Activated CD8-positive, alpha-beta memory T cell treated with anti-CD3 and anti-CD28 coated beads for 48 hours (primary cell): ENCODE measurements around the gene DCC.

Experiments used
- DNase-seq, 3 experiments: peaks; one replicate each; pipeline ENCODE4 v3.0.0-alpha.2; 2020; ENCODE audit warnings: low read depth in 2 of 3, low spot score in 2 of 3

DCC gene

DNA sequence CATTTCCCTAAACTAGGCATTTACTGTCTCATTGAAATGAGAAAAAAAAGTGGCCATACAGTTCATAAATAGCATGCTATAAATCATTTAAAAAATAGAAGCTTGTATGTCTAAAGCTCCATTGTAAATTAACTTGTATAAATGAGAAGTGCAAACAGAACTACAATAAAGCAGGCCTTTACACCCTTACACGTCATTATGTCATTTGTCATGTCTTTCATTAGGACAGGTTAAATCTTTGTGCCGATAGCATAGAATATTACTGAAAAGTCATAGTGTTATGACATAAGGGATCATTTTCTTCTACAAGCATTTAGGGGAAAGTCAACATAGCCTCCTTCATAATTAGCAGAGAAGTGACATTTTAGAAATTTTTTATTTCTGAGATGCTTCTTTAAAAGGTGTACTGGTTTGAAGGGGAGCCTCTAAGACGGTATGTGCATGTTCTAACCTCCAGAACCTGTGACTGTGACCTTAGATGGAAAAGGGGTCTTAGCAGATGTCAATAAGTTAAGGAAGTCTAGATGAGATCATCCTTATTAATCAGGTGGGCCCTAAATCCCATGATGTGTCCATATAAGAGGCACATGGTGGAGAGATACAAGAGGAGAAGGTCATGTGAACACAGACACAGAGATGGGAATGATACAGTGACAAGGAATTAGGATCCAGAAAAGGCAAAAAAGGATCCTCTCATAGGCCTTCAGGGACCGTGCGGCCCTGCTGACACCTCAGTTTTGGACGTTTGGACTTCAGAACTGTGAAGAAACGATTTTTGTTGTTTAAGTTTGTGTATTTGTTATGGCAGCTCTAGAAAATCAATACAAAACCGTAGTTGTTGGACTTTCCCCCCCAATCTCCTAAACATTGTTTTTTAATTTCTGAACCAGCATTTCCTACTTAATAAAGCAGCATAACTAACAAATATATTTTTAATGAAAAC, 1020.8 kb downstream of the DCC start:
- no peak for DNase-seq

DNA sequence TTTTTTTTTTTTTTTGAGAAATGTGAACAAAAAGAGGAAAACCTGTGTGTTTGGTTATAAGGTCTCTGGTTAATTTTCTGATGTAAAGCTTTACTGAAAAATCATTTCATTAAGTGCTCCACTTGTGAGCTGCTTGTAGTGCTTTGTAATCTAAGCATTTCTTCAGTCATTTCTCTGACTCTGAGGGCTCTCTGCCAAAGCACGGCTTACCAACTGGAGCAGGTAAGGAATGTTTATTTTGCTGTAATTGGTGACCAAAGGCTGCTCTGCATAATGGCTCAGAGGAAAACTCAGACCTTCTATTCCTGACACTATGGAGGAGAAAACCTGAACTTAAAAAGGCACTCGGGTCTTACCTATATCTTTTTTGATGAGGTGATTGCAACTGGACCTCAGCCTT, 1035.6 kb downstream of the DCC start:
- DNase-seq: no peak

DNA sequence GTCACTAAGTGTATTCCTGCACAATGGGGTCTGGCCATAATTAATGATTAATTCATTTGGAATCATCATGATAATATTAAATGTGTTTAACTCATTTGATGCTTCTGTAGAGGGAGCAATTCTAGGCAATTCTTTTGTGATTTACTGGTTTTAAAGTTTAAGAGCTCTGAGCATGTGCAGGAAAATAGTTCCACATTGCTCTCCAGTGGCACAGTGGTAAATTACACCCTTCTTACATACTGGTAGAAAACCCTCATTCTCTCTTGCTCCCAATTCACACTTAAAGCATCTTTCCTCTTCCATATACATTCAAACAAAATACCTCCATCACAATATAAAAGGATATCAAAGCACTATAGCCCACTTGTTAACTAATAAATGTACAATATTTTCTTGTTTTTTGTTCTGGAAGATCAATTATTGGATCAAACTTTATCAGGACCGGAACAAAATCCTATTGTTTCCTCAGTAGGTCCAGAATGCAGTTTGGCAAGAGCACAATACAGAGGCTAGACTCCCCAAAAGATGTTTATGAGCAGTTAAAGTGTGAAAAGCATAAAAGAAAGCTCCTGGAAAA, 1040.2 kb downstream of the DCC start:
- no peak for DNase-seq

DNA sequence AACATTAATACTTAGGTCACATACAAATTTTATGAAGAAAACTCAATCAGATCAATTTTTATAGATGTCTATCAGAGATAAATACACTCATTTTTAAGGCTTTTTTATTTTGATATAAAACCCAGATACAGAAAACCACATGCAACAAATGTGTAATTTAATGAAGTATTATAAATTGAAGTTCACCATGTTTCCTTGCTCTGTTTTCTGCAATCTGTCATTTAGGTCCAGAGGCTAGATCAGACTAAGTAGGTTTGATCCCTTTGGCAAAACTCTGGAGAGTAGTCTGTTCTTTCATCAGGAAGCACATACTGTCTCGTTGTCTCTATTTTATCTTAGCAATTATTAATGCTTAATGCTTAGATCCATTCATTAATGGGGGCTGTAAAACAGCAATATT, 1042.9 kb downstream of the DCC start:
- DNase-seq: no peak

DNA sequence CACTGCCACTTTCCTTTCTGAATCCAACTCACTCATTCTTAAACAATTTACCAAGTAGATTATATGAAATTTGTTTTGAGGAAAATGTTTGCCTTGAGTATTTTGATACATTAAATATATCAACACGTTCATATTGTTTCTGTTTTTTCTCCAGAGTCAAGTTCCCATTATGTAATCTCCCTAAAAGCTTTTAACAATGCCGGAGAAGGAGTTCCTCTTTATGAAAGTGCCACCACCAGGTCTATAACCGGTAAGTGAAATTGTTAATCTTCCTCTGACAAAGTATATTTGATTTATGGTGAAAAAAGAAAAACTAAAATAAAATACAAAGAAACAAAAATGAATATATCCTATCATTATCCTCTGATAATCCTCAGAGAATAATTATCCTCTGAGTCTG, 1045.9 kb downstream of the DCC start:
- DNase-seq: no peak

DNA sequence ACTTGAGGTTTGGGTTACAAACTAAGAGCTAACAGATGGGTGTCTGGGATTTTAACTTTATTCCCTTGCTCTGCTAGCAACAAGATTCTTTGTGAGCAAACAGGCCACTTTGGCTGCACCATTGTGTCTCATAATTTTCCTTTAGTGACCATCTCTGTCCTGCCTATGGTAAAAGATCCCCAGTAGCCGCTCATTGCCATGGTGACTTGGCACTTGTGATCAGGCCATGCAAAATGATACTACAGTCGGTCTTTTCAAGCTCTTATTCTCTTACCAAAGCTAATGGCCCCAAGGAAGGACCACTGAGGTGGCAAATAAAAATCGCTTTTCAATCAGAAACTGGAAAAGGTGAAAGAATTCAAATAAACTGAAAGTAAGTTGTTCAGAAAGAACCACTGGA, 1047.6 kb downstream of the DCC start:
- no peak for DNase-seq

DNA sequence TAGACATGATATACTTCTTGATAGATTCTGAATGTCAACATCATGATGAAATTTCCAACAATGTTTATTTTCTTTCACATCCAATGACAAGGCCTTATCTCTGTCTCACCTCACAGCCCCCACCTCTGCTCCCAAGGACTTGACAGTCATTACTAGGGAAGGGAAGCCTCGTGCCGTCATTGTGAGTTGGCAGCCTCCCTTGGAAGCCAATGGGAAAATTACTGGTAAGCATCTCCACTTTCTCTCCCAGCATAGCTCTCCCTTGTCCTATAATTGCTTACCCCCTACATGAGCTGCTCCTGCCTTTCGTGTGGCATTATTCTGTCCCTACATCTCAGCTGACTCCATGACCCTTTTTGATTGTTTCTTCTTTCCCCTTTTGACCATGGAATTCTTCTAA, 1062.7 kb downstream of the DCC start:
- DNase-seq: no peak

DNA sequence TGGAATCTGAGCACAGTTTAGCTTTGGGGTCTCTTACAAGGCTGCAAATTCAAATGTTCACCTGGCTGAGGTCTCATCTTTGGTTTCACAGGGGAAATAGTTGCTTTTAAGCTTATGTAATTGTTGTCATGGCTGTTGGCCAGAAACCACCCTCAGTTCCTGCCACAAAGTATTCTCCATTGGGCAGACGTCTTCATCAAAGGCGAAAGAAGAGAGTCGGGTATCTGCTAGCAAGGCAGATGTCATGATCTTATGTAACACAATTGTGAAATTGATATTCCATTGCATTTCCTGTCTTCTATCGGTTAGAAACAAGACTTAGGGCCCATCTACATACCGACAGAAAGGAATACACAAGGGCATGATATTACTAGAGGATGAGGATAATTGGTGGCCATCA, 1068.3 kb downstream of the DCC start:
- DNase-seq: no peak

DNA sequence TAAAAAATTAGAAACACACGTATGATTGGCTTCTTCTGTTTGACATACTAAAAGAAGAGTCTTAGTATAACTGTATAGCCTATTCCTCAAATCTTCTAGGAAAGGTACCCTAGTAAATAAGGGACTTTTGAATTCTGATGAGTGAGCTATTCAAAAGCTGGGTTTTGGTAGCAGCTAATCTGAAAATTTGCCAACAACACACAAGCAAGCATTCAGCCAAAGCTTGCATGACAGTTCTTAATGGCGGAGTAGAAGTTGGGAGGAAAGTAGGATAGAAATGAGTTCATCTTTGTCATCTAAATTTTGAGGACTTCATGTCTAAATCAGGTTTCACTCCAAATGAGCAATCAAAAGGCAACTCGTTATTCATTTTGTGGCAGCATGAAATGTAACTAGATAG, 1071.5 kb downstream of the DCC start:
- no peak for DNase-seq

DNA sequence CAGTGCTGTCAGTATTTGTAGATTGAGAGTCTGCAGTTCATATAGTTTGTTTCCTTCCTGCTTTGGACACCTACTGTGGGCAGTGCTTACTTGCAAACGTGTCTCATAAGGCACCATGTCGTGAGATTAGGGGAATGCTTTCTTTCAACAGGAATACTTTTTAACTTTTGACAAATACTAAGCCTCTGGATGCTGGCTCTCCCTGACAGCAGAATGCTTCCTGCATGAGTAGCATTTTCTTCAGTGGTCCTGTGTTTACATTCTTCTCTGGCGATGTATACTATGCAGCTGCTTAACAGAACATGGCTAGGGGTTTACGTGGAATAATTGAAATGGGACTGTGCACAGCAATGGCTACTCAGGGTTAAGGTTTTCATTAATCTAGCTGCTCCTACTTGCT, 1077.0 kb downstream of the DCC start:
- DNase-seq: no peak

DNA sequence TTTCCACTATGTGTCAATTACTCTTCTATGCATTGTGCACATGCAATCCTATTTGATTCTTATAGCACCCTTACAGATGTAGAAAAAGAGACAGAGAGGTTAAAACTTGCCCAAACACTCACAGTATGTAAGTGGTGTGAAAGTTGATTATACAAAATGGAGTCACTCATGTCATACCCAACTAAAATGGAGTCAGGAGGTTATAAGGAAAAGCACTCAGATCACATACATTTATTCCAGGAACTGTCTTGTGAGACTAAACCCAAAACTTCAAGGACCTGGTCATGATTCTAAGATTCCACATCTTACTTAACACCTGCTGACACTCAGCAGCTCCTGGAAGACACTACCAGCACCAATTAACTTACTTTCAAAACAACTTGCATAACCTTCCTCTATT, 1081.9 kb downstream of the DCC start:
- no peak for DNase-seq

DNA sequence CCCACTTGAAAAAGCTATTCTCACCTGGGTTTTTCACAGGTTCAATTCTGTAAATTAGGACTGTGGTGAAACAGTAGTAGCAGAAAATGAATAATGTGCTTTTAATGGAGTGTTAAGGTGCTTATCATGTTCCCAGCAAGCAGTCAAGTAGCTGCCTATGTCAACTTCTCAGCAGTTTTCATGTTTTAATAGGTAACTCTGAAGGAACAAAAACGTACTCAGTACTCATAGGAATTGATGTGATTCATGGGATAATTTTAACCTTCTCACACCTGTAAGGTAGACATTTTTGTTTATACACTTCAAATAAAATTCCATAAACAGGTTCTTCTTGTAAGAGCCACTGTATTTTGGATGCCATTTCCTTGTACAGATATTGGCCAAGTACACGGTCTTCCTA, 1082.9 kb downstream of the DCC start:
- no peak for DNase-seq

DNA sequence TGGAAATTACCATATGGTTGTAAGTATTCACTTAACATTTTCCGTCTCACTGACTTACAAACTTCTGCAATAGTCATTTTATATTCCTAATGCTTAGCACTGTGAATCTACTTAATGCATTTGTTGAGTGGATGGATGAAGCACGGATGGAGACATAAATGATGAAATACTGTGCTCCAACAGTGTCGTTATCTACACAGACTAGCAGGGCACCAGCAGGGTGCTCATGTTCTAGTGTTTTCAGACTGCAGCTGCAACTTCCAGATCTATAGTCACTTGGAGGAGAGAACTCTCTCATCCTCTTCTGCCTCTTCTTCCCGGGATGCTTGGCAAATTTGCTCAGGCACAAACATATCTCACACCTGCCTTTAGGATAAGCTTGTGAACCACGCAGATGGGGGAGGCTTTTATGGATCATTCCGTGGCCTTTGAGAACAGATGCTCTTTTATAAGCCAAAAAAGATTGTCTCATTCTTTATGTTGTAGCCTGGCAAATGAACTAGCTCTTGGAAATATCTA, 1086.7 kb downstream of the DCC start:
- no peak for DNase-seq

DNA sequence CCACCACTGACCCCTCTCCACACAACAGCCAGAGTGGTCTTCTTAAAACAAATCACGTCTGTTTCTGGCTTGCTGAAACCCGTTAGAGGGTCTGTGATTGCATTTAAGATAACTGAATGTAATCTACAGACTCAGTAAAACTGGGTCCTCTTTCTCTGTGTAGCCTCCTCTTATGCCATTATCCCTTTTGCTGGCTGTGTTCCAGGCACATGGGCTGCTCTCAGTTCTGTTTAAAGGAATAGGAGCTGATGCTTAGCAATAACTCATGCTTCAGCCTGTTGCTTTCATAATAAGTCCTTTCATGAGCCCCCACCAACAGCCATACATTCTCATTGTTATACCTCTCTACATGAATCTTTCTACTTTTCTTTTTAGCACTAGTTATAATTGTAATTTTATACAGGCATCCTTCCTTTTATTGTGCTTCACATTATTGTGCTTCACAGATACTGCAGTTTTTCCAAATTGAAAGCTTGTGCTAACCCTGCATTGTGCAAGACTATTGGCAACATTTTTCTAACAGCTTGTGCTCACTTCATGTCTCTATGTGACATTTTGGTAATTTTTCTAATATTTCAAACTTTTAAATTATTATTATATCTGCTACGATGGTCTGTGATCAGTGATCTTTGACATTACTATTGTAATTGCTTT, 1101.9 kb downstream of the DCC start:
- no peak for DNase-seq

DNA sequence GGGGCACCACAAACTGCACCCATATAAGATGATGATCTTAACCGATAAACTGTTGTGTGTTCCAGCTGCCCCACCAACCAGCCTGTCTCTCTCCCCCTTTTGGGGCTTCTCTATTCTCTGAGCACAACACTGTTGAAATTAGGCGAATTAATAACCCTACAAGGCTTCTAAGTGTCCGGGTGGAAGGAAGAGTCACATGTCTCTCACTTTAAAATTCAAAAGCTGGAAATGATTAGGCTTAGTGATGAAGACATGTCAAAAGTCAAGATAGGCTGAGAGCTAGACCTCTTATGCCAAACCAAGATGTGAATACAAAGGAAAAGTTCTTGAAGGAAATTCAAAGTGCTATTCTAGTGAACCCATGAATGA, 1102.4 kb downstream of the DCC start:
- no peak for DNase-seq

DNA sequence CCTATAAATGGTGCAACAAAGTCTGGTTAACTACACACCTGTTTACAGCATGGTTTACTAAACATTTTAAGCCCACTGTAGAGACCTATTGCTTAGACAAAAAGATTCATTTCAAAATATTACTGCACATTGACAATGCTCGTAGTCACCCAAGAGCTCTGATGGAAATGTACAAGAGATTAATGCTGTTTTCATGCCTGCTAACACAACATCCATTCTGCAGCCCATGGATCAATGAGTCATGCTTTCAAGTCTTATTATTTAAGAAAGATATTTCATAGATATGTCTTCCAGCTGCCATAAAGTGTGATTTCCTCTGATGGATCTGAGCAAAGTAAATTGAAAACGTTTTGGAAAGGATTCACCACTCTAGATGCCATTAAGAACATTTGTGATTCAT, 1103.3 kb downstream of the DCC start:
- no peak for DNase-seq

DNA sequence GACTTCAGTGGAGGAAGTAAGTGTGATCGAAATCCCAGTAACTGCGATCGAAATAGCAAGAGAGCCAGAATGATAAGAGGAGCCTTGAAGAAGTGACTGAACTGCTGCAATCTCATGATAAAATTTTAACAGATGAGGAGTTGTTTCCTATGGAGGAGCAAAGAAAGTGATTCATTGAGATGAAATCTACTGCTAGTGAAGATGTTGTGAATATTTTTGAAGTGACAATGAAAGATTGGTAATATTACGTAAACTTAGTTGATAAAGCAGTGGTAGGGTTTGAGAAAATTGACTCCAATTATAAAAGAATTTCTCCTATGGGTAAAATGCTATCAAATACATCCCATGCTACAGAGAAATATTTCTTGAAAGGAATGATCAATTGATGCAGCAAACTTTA, 1103.8 kb downstream of the DCC start:
- no peak for DNase-seq

DNA sequence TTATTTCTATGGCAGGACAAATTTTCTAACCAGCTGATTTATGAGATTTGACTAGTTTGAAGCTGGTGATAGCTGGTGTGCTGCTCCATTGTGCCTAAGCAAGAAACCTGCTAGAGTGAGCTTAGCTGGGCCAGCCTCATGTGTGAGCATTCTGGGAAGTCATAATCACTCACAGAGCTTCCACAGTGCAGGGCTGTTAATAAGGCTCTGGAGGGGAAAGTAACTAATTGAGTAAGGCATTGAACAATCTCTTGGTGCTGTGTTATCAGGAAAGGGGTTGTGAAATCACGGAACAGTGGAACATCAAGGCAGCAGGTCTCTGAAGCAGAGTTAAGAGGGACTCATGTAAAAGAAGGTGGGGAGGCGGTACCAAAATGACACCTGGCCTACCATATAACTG, 1111.9 kb downstream of the DCC start:
- no peak for DNase-seq

DNA sequence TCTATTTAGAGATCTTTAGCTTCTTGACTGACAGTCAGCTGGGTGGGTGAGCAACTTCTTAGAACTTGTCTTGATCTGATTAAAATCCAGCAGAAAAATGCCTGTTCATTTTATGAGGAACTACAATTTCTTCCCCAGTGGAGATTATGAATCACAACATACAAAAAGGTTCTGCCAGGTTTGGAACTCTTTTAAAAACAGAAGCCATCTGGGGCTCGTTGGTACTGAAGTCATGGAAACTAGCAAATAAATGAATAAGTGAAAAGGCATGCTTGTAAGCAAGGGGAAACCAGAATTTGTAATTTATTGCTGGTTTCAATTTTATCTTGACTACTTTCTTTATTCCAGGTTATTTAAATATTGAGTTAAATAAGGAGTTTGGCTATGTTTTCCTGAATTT, 1117.1 kb downstream of the DCC start:
- DNase-seq: no peak

DNA sequence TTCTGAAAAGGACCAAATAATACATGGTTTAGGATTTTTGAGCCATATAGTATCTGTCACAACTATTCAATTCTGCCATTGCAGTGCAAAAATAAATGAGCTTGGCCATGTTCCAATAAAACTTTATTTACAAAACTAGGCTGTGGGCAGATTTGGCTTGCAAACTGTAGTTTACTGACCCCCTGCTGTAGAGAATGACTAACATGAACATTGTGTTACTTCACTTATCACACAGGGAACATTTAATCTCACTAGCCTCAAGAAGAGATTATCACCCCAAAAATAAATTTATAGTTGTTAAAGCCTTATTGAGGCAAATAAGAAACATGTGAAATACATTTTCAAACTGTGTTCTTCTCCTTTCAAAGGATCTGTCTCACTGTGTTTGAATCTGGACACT, 1118.3 kb downstream of the DCC start:
- DNase-seq: no peak

DNA sequence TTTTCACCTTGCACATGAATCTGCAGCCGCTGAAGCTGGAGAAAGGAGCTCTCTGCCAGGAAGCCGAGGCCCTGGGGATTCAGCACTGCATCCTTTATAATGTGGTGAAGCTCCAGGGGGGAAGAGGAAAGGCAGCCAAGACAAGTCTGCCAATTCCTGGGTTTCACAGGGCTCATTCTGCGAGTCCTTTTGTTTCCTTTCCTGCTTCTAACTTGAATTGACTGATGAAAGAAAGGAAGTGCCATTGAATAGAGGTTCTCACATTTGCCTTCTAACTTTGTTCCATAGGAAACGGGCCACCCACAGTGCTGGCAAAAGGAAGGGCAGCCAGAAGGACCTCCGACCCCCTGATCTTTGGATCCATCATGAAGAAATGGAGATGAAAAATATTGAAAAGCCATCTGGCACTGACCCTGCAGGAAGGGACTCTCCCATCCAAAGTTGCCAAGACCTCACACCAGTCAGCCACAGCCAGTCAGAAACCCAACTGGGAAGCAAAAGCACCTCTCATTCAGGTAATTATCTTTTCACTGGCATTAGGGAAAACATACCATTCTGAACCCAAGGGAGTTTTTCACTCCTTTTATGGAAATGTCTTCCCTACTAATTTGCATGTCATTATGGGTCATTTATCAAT, 1119.1 kb downstream of the DCC start:
- DNase-seq: no peak

DNA sequence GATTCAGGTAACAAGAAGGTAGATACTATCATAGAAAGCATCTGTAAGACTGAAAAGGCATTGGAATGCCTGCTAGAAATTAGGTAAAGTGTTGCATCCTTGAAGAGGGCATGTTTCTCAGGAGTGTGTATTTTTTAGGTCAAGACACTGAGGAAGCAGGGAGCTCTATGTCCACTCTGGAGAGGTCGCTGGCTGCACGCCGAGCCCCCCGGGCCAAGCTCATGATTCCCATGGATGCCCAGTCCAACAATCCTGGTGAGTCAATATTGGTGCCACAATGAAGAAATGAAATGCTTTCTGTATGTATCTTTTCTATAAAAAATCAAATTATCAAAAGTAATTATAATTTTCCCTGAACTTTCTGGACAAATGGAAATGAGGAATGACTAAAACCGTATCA, 1127.8 kb downstream of the DCC start:
- no peak for DNase-seq
